Panc1 (cell line): Measurements from ENCODE around the gene COX15. TPM values are rescaled to one million over a fixed set of nuclear protein-coding genes. Genes with fewer than 3 reads are reported as not detected.

Experiments used
- ATAC-seq: fragments of 200-7000 bp; cut with Tn5 transposase; 2 replicates; pipeline ENCODE4 v1.9.1; 2020; ENCODE audit warnings: mild to moderate bottlenecking, moderate library complexity
- BruUV-seq: library from RNA; stranded (reverse); fragments of 400-500 nt; replicated peaks from 2 replicates; lab custom pipeline; 2021; lab: Mats Ljungman, UMichigan
- CTCF ChIA-PET: fragments of 300-600 bp; sonication (Branson Sonifier 250); formaldehyde crosslinking; loops from one replicate; lab custom pipeline; 2022; ENCODE audit warnings: antibody characterized with exemption; lab: Charles Lee
- POLR2A ChIA-PET: fragments of 300-600 bp; sonication (Branson Sonifier 250); formaldehyde crosslinking; loops from one replicate; lab custom pipeline; 2022; ENCODE audit warnings: antibody characterized with exemption; lab: Charles Lee
- DNase-seq: peaks from one replicate; pipeline ENCODE4 v3.0.0-alpha.2; 2010; ENCODE audit warnings: low read depth, low spot score
- H3K27ac ChIP-seq: 2 replicates; pipeline ENCODE4 v1.5.1; 2011; ENCODE audit warnings: mild to moderate bottlenecking, low read length, inconsistent platforms
- H3K27me3 ChIP-seq: fragments of 200-500 bp; sonication (Bioruptor generic); 2 replicates; pipeline ENCODE4 v1.6.0; 2014; ENCODE audit warnings: low read length, inconsistent platforms; ENCODE audit not compliant: control insufficient read depth, insufficient read depth
- H3K36me3 ChIP-seq: fragments of 200-500 bp; sonication (Bioruptor generic); 2 replicates; pipeline ENCODE4 v1.5.1; 2014; ENCODE audit warnings: inconsistent platforms, mild to moderate bottlenecking, low read length, moderate library complexity; ENCODE audit not compliant: control insufficient read depth, insufficient read depth
- H3K4me1 ChIP-seq: 2 replicates; pipeline ENCODE4 v1.5.1; 2011; ENCODE audit warnings: inconsistent platforms, mild to moderate bottlenecking, low read length, moderate library complexity; ENCODE audit not compliant: control insufficient read depth, insufficient read depth
- H3K4me3 ChIP-seq, 2 experiments: 2 replicates each; pipeline ENCODE4 v1.5.1; 2011 to 2012; ENCODE audit warnings: low read depth in 2 of 2, low read length in 2 of 2, mild to moderate bottlenecking in 2 of 2, inconsistent platforms in 1 of 2, moderate library complexity in 1 of 2
- H3K9me3 ChIP-seq: fragments of 200-500 bp; sonication (Bioruptor generic); 2 replicates; pipeline ENCODE4 v1.5.1; 2014; ENCODE audit warnings: low read depth, mild to moderate bottlenecking, inconsistent platforms, low read length, moderate library complexity; ENCODE audit not compliant: control insufficient read depth, insufficient read depth
- CTCF ChIP-seq: fragments of 450-650 bp; IDR thresholded peaks from 2 replicates; pipeline ENCODE4 v1.5.1; 2017; ENCODE audit warnings: mild to moderate bottlenecking
- POLR2AphosphoS5 ChIP-seq: IDR thresholded peaks from 2 replicates; pipeline ENCODE4 v1.6.1; 2012; ENCODE audit warnings: mild to moderate bottlenecking, low read depth, low read length, moderate library complexity
- SIN3A ChIP-seq: IDR thresholded peaks from 2 replicates; pipeline ENCODE4 v1.6.1; 2012; ENCODE audit warnings: low read depth, mild to moderate bottlenecking, low read length, moderate library complexity, borderline replicate concordance; ENCODE audit not compliant: insufficient read depth
- TCF7L2 ChIP-seq: IDR thresholded peaks from 2 replicates; pipeline ENCODE4 v1.6.1; 2011; ENCODE audit warnings: mild to moderate bottlenecking, low read depth, low read length, inconsistent platforms
- in situ Hi-C: cut with HindIII; loops from 2 replicates; pipeline ENCODE4 v1.10.0; 2016; ENCODE audit warnings: low sequenced_read_pairs, low pct_unique_long_range_greater_than_20kb
- intact Hi-C: fragments of 100-400 bp; cut with micrococcal nuclease; formaldehyde crosslinking; loops from one replicate; pipeline ENCODE4 v1.10.0; 2022; ENCODE audit not compliant: unreplicated experiment
- total RNA-seq: library from RNA; stranded (reverse); gene quantifications from one replicate; pipeline ENCODE4 v1.2.1, GENCODE V29; 2021; ENCODE audit not compliant: unreplicated experiment
- TF ChIP-seq, protein P1 (sequence below), 2 experiments: IDR thresholded peaks; 2 replicates each; pipeline ENCODE4 v1.6.1; 2011 to 2012; ENCODE audit warnings: low read depth in 2 of 2, control low read depth in 1 of 2, low read length in 1 of 2, mild to moderate bottlenecking in 1 of 2, moderate library complexity in 1 of 2; ENCODE audit not compliant: insufficient read depth in 1 of 2

Gene COX15
- total RNA-seq, 1 experiment from 2014 or later: 62.9 TPM

DNA sequence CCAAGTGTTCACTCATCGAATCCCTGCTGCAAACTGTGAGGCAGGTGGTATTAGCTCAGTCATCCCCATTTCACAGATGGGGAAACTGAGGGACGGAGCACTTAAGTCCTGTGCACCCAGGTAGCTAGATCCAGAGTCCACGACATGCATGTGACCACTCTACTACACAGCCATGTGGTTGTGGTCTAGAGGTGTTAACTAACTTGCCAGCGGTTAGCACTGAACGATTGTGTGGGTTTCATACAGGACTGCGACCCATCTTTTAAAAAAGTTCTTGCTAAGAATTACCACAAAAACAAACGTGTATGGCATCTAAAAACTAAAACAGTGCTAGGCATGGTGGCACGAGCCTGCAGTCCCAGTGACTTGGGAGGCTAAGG, 34.4 kb upstream of the COX15 start:
- TF ChIP-seq, protein P1, sequence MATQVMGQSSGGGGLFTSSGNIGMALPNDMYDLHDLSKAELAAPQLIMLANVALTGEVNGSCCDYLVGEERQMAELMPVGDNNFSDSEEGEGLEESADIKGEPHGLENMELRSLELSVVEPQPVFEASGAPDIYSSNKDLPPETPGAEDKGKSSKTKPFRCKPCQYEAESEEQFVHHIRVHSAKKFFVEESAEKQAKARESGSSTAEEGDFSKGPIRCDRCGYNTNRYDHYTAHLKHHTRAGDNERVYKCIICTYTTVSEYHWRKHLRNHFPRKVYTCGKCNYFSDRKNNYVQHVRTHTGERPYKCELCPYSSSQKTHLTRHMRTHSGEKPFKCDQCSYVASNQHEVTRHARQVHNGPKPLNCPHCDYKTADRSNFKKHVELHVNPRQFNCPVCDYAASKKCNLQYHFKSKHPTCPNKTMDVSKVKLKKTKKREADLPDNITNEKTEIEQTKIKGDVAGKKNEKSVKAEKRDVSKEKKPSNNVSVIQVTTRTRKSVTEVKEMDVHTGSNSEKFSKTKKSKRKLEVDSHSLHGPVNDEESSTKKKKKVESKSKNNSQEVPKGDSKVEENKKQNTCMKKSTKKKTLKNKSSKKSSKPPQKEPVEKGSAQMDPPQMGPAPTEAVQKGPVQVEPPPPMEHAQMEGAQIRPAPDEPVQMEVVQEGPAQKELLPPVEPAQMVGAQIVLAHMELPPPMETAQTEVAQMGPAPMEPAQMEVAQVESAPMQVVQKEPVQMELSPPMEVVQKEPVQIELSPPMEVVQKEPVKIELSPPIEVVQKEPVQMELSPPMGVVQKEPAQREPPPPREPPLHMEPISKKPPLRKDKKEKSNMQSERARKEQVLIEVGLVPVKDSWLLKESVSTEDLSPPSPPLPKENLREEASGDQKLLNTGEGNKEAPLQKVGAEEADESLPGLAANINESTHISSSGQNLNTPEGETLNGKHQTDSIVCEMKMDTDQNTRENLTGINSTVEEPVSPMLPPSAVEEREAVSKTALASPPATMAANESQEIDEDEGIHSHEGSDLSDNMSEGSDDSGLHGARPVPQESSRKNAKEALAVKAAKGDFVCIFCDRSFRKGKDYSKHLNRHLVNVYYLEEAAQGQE (IDR thresholded peaks at IDR 0.05; ENCODE audit: insufficient read depth in 1 of 2, low read depth in 2 of 2, low read length in 1 of 2): no peak
- TF ChIP-seq CTCF (no peak), POLR2AphosphoS5 (no peak), SIN3A (no peak), TCF7L2 (no peak)
- ChIA-PET CTCF (no interaction called here), POLR2A (no interaction called here)
- Histone ChIP-seq H3K4me3 (no peak overlapping the region), H3K27ac (peak overlapping the region; percentile 18; the same call in 1 of the 2 replicates), H3K36me3 (no peaks in the 10 kb centered on the region), H3K9me3 (no peaks in the 10 kb centered on the region), H3K27me3 (no peaks in the 10 kb centered on the region), H3K4me1 (no peaks in the 10 kb centered on the region; the same call in 1 of the 2 replicates)
- in situ Hi-C loops (no loop called here), intact Hi-C loops (no loop called here)
- no TSS peak for BruUV-seq
- ATAC-seq (no peak), DNase-seq (no peak)

DNA sequence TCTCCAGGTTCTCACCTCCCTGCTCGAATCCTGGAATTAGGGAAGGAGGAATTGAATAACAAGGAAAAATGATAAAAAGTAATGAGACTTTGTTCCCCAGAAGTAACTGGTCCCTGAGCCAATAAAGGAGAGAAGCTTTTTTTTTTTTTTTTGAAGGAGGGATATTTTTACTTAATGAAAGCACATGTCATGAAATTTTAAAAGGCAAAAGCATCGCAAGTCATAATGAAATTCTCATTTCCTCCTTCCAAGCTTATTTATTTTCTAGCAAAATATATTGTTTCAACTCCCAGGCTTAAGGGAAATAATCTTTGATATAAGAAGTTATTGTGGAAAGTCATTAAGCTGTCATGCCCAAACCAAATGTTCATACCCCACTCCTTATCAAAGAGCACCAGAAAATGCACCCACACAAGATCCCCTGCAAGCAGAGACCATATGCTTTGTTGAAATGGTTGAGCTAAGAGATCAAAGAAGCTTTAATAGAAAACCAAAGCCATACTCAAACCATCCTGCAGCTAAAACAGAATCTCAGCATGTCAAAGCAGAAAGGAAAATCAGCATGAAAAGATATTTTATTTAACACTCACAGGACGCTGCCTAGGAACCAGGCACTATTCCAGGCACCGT, 33.9 kb upstream of the COX15 start:
- intact Hi-C loops: no loop called here
- H3K4me3 ChIP-seq: no peak overlapping the region
- H3K9me3 ChIP-seq: no peaks in the 10 kb centered on the region
- H3K27me3 ChIP-seq: no peaks in the 10 kb centered on the region
- H3K27ac ChIP-seq: peak overlapping the region; percentile 37; the same call in 1 of the 2 replicates
- in situ Hi-C loops: no loop called here
- CTCF ChIA-PET: interaction anchor here (0.6 kb wide), 1 partner anchor 187 kb away, joined by 3 read pairs; no protein-coding TSS in a partner anchor
- POLR2A ChIA-PET: interaction anchor here (0.6 kb wide), 1 partner anchor 33 kb away, joined by 3 read pairs; no protein-coding TSS in a partner anchor
- TF ChIP-seq, protein P1 (IDR thresholded peaks at IDR 0.05; ENCODE audit: insufficient read depth in 1 of 2, low read depth in 2 of 2, low read length in 1 of 2): no peak
- TF ChIP-seq SIN3A (no peak), POLR2AphosphoS5 (no peak), CTCF (no peak), TCF7L2 (no peak)
- no peaks in the 10 kb centered on the region for H3K36me3 ChIP-seq
- DNase-seq (no peak), ATAC-seq (no peak)
- no peaks in the 10 kb centered on the region; the same call in 1 of the 2 replicates for H3K4me1 ChIP-seq
- BruUV-seq: no TSS peak
